GM21526 (cell line): Measurements from ENCODE around the gene TMEM253.

ENCODE experiments used
- ATAC-seq: cut with Tn5 transposase; IDR thresholded peaks from one replicate; pipeline ENCODE4 v1.9.1; 2021; ENCODE audit warnings: moderate library complexity; ENCODE audit not compliant: unreplicated experiment, low FRiP score

Gene TMEM253

GRCh38 chr14:21100931-21101330 lies at the start of gene TMEM253:
TSS of gene TMEM253 (plus strand) at chr14:21101066. CDS start at chr14:21101344, 278 bp downstream.
- ATAC-seq = no peak

- no peak for ATAC-seq
These were observed 47.4 kb upstream of the TMEM253 start for GRCh38 chr14:21053184-21054122.

GRCh38 chr14:21054123-21054767 lies 46.6 kb upstream of the TMEM253 start:
- ATAC-seq = no peak

GRCh38 chr14:21054768-21055145 lies 46.1 kb upstream of the TMEM253 start:
- ATAC-seq = no peak

GRCh38 chr14:21055432-21056117 lies 45.3 kb upstream of the TMEM253 start:
- no peak for ATAC-seq

GRCh38 chr14:21056520-21057163 lies 44.2 kb upstream of the TMEM253 start:
- ATAC-seq = no peak

GRCh38 chr14:21057803-21058675 lies 42.8 kb upstream of the TMEM253 start, which contains the start of gene RNASE8:
TSS of gene RNASE8 (plus strand) at chr14:21057822. CDS start at chr14:21057893, 71 bp downstream.
- no peak for ATAC-seq

- no peak for ATAC-seq
These were observed 42.0 kb upstream of the TMEM253 start for GRCh38 chr14:21058903-21059302.

GRCh38 chr14:21059842-21060613 lies 40.8 kb upstream of the TMEM253 start:
- no peak for ATAC-seq

GRCh38 chr14:21060614-21061346 lies 40.1 kb upstream of the TMEM253 start:
- ATAC-seq = no peak

- no peak for ATAC-seq
These were observed 39.6 kb upstream of the TMEM253 start for GRCh38 chr14:21061347-21061668.

GRCh38 chr14:21063479-21063878 lies 37.4 kb upstream of the TMEM253 start:
- ATAC-seq = no peak

GRCh38 chr14:21066882-21067502 lies 33.9 kb upstream of the TMEM253 start:
- no peak for ATAC-seq

GRCh38 chr14:21068521-21069387 lies 32.1 kb upstream of the TMEM253 start:
- no peak for ATAC-seq

- no peak for ATAC-seq
These were observed 31.3 kb upstream of the TMEM253 start for GRCh38 chr14:21069388-21070082.

- ATAC-seq = no peak
These were observed 30.7 kb upstream of the TMEM253 start, which contains the start of gene ARHGEF40 for GRCh38 chr14:21070083-21070609. TSS of gene ARHGEF40 (plus strand) at chr14:21070304. CDS start at chr14:21070397, 93 bp downstream.
